SK-N-SH treated with all-trans-retinoic acid at 6 μM for 48 hours (cell line): ENCODE data around the gene FAM171A1.

Experiments
- OSR1 ChIP-seq: fragments of 250-450 bp; sonication (Bioruptor Pico); IDR thresholded peaks from 2 replicates; pipeline ENCODE4 v1.8.0; 2022; ENCODE audit warnings: moderate library complexity, mild to moderate bottlenecking, inconsistent platforms
- TF ChIP-seq, protein P1 (sequence below): fragments of 250-450 bp; sonication (Bioruptor Pico); IDR thresholded peaks from 2 replicates; pipeline ENCODE4 v1.5.1; 2020; ENCODE audit warnings: low read depth, mild to moderate bottlenecking, moderate library complexity

- TF ChIP-seq, protein P1, sequence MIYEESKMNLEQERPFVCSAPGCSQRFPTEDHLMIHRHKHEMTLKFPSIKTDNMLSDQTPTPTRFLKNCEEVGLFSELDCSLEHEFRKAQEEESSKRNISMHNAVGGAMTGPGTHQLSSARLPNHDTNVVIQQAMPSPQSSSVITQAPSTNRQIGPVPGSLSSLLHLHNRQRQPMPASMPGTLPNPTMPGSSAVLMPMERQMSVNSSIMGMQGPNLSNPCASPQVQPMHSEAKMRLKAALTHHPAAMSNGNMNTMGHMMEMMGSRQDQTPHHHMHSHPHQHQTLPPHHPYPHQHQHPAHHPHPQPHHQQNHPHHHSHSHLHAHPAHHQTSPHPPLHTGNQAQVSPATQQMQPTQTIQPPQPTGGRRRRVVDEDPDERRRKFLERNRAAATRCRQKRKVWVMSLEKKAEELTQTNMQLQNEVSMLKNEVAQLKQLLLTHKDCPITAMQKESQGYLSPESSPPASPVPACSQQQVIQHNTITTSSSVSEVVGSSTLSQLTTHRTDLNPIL (CRISPR knock-in tag), result no peak
- TF ChIP-seq OSR1 (CRISPR knock-in tag), result no peak
Observed at GRCh38 chr10:15231426-15231825, 139.7 kb downstream of the FAM171A1 start.
